HepG2 (cell line): Measurements from ENCODE around the gene RAB1B. TPM values are rescaled to one million over a fixed set of nuclear protein-coding genes. Genes with fewer than 3 reads are reported as not detected.

Source experiments
- ATAC-seq: fragments of 200-7000 bp; cut with Tn5 transposase; 3 replicates; pipeline ENCODE4 v1.9.1; 2020; ENCODE audit warnings: mild to moderate bottlenecking, moderate library complexity
- BruUV-seq: library from RNA; stranded (reverse); fragments of 400-500 nt; replicated peaks from 2 replicates; lab custom pipeline; 2021; lab: Mats Ljungman, UMichigan
- CTCF ChIA-PET: fragments of 300-600 bp; formaldehyde crosslinking; extraction: SDS; loops from one replicate; lab custom pipeline; 2021; ENCODE audit warnings: low total read pairs, inconsistent platforms, low intra/inter-chr PET ratio; lab: Yijun Ruan, JAX
- POLR2A ChIA-PET: fragments of 350-600 bp; sonication (Branson Sonifier 250); formaldehyde crosslinking; loops from one replicate; lab custom pipeline; 2020; ENCODE audit warnings: antibody characterized with exemption, inconsistent platforms; lab: Yijun Ruan, JAX
- DNase-seq: peaks from one replicate; pipeline ENCODE4 v3.0.0-alpha.2; 2015; ENCODE audit warnings: low spot score
- FAIRE-seq: peaks from 3 replicates; lab custom pipeline; 2011; peaks lifted over from hg19 to GRCh38; lab: Jason Lieb, UNC
- H2AFZ ChIP-seq: one replicate; pipeline ENCODE4 v1.6.1; 2011; ENCODE audit warnings: low read length, inconsistent platforms
- H3K27ac ChIP-seq: fragments of 300-600 bp; 3 replicates; pipeline ENCODE4 v1.8.0; 2011; ENCODE audit warnings: mixed run types, mild to moderate bottlenecking, mixed read lengths, low read length, inconsistent platforms; ENCODE audit not compliant: insufficient read depth; ENCODE audit errors: extremely low read length
- H3K27me3 ChIP-seq, 2 experiments: fragments of 200-600 bp in 1 of 2; 2 replicates in 1 of 2; 3 replicates in 1 of 2; pipeline versions ENCODE4 v1.6.0 to v1.8.0; 2011; ENCODE audit warnings: low read length in 2 of 2, mild to moderate bottlenecking in 2 of 2, moderate library complexity in 2 of 2, inconsistent platforms in 1 of 2; ENCODE audit not compliant: insufficient read depth in 2 of 2, control insufficient read depth in 1 of 2
- H3K36me3 ChIP-seq, 2 experiments: fragments of 200-600 bp in 1 of 2; replicated peaks in 1 of 2; 2 replicates in 1 of 2; 3 replicates in 1 of 2; pipeline versions ENCODE4 v1.5.1 to v1.8.0; 2011; ENCODE audit warnings: low read length in 2 of 2, inconsistent platforms in 1 of 2; ENCODE audit not compliant: insufficient read depth in 2 of 2, control insufficient read depth in 1 of 2
- H3K4me1 ChIP-seq: 2 replicates; pipeline ENCODE4 v1.5.1; 2012; ENCODE audit warnings: low read length, inconsistent platforms; ENCODE audit not compliant: insufficient read depth
- H3K4me2 ChIP-seq: 2 replicates; pipeline ENCODE4 v1.6.0; 2011; ENCODE audit warnings: low read depth, low read length, inconsistent platforms
- H3K4me3 ChIP-seq, 3 experiments: fragments of 200-600 bp in 1 of 3; sonication (generic), shearing (Covaris generic) in 1 of 3; replicated peaks in 1 of 3; 2 replicates each; pipeline ENCODE4 v1.5.1; 2011 to 2016; ENCODE audit warnings: low read length in 3 of 3, inconsistent platforms in 2 of 3, low read depth in 2 of 3, mild to moderate bottlenecking in 2 of 3, control low read depth in 1 of 3, mixed read lengths in 1 of 3; ENCODE audit not compliant: insufficient read depth in 1 of 3
- H3K79me2 ChIP-seq: one replicate; pipeline ENCODE4 v1.6.1; 2011; ENCODE audit warnings: low read length, inconsistent platforms; ENCODE audit not compliant: insufficient read depth
- H3K9ac ChIP-seq: 2 replicates; pipeline ENCODE4 v1.6.0; 2011; ENCODE audit warnings: mild to moderate bottlenecking, low read depth, low read length, inconsistent platforms; ENCODE audit not compliant: insufficient read depth
- H3K9me3 ChIP-seq: 2 replicates; pipeline ENCODE4 v1.5.1; 2012; ENCODE audit warnings: mild to moderate bottlenecking, low read length
- H4K20me1 ChIP-seq: 2 replicates; pipeline ENCODE4 v1.6.0; 2011; ENCODE audit warnings: inconsistent platforms, mild to moderate bottlenecking, low read length, moderate library complexity; ENCODE audit not compliant: insufficient read depth
- BCLAF1 ChIP-seq: fragments of 450-650 bp; IDR thresholded peaks from 2 replicates; pipeline ENCODE4 v1.6.1; 2017; ENCODE audit warnings: mild to moderate bottlenecking
- JARID2 ChIP-seq: sonication (generic); formaldehyde crosslinking; IDR thresholded peaks from 2 replicates; pipeline ENCODE4 v1.8.1; 2023; ENCODE audit warnings: missing genetic modification reagents, inconsistent platforms; ENCODE audit not compliant: insufficient replicate concordance
- MZF1 ChIP-seq: sonication (generic); formaldehyde crosslinking; IDR thresholded peaks from 2 replicates; pipeline ENCODE4 v1.8.1; 2023; ENCODE audit warnings: mild to moderate bottlenecking, missing genetic modification reagents, borderline replicate concordance
- NFE2L2 ChIP-seq: fragments of 150-350 bp; IDR thresholded peaks from 2 replicates; pipeline ENCODE4 v1.6.1; 2014; ENCODE audit warnings: low read length
- PAWR ChIP-seq: sonication (generic); formaldehyde crosslinking; IDR thresholded peaks from 2 replicates; pipeline ENCODE4 v1.4.0; 2020; ENCODE audit warnings: missing genetic modification reagents, mild to moderate bottlenecking, borderline replicate concordance
- RAD21 ChIP-seq: fragments of 450-650 bp; formaldehyde crosslinking; IDR thresholded peaks from 2 replicates; pipeline ENCODE4 v1.5.0; 2020; ENCODE audit warnings: mild to moderate bottlenecking
- SIN3B ChIP-seq: fragments of 150-350 bp; IDR thresholded peaks from 2 replicates; pipeline ENCODE4 v1.6.1; 2014; ENCODE audit warnings: low read length
- SRF ChIP-seq: IDR thresholded peaks from 2 replicates; pipeline ENCODE4 v1.6.1; 2011; ENCODE audit warnings: mild to moderate bottlenecking, low read depth, low read length, moderate library complexity
- TCF12 ChIP-seq, 2 experiments: fragments of 450-650 bp in 1 of 2; sonication (generic) in 1 of 2; formaldehyde crosslinking in 1 of 2; IDR thresholded peaks; 2 replicates each; pipeline versions ENCODE4 v1.6.1 to v1.8.0; 2017 to 2022; ENCODE audit warnings: antibody characterized with exemption in 1 of 2, mild to moderate bottlenecking in 1 of 2, missing genetic modification reagents in 1 of 2, moderate library complexity in 1 of 2
- TOPORS ChIP-seq: sonication (generic); formaldehyde crosslinking; IDR thresholded peaks from 2 replicates; pipeline ENCODE4 v1.8.0; 2023; ENCODE audit warnings: mild to moderate bottlenecking, missing genetic modification reagents
- ZFP36L2 ChIP-seq: sonication (generic); formaldehyde crosslinking; IDR thresholded peaks from 2 replicates; pipeline ENCODE4 v1.4.0; 2020; ENCODE audit warnings: missing genetic modification reagents
- ZNF33A ChIP-seq: sonication (generic); formaldehyde crosslinking; IDR thresholded peaks from 2 replicates; pipeline ENCODE4 v1.5.1; 2020; ENCODE audit warnings: missing genetic modification reagents, mild to moderate bottlenecking, moderate library complexity, borderline replicate concordance
- ZNF556 ChIP-seq: sonication (generic); formaldehyde crosslinking; IDR thresholded peaks from 2 replicates; pipeline ENCODE4 v1.4.0; 2020; ENCODE audit warnings: mild to moderate bottlenecking, missing genetic modification reagents, borderline replicate concordance
- ZNF619 ChIP-seq: sonication (generic); formaldehyde crosslinking; IDR thresholded peaks from 2 replicates; pipeline ENCODE4 v1.4.0; 2020; ENCODE audit warnings: mild to moderate bottlenecking, missing genetic modification reagents
- ZNF704 ChIP-seq: sonication (generic); formaldehyde crosslinking; IDR thresholded peaks from 2 replicates; pipeline ENCODE4 v1.8.1; 2023; ENCODE audit warnings: mild to moderate bottlenecking, inconsistent platforms, moderate library complexity, missing genetic modification reagents, borderline replicate concordance
- WGBS: methylation state at CpG from one replicate; pipeline ENCODE4 v1.1.6; 2017; ENCODE audit warnings: low lambda C conversion rate; 5-methylcytosine and 5-hydroxymethylcytosine counted together
- in situ Hi-C: cut with HindIII; loops from 2 replicates; pipeline ENCODE4 v1.10.0; 2017; ENCODE audit warnings: low pct_unique_long_range_greater_than_20kb; ENCODE audit not compliant: extremely low pct_ligation_motif_present
- intact Hi-C: fragments of 100-400 bp; cut with micrococcal nuclease; formaldehyde crosslinking; loops from one replicate; pipeline ENCODE4 v1.10.0; 2022; ENCODE audit not compliant: unreplicated experiment
- polyA plus RNA-seq, 8 experiments: library from polyadenylated mRNA; depleted of rRNA in 3 of 8; stranded (reverse) in 7 of 8; unstranded in 1 of 8; fragments of >200 nt; fragmentation: Illumina TruSeq in 4 of 8; extraction: Trizol in 4 of 8; gene quantifications; 2 replicates each; pipeline versions ENCODE4 v1.2.1 to v1.2.3, GENCODE V29; 2011 to 2016; ENCODE audit warnings: low read depth in 4 of 8, missing spikeins in 1 of 8, mixed read lengths in 1 of 8; ENCODE audit not compliant: insufficient read depth in 1 of 8
- total RNA-seq, 5 experiments: library from RNA; depleted of rRNA; stranded (reverse); fragments of >200 nt; fragmentation: Illumina TruSeq; extraction: Trizol; gene quantifications; 2 replicates each; pipeline ENCODE4 v1.2.3, GENCODE V29; 2016; ENCODE audit warnings: low read depth in 1 of 5

The RAB1B gene
- total and polyA plus RNA-seq, 2 of the 13 experiments (the other 11 are each of a cell fraction or from before 2014, with no cell fraction given), result 77.9 to 87.9 TPM

- Histone ChIP-seq H3K36me3 (peaks cover 3 to 10% of the 10 kb centered on the region in 2 experiments; a peak in 4 of 5 replicates), H3K4me3 (no peak overlapping the region), H2AFZ (no peak overlapping the region), H3K9ac (no peak overlapping the region), H3K9me3 (no peaks in the 10 kb centered on the region), H3K27me3 (peaks cover 3 to 9% of the 10 kb centered on the region in 2 experiments; a peak in 3 of 5 replicates), H3K4me1 (peaks cover 39% of the 10 kb centered on the region), H3K27ac (no peak overlapping the region), H3K4me2 (no peak overlapping the region), H4K20me1 (peaks cover 6% of the 10 kb centered on the region), H3K79me2 (no peaks in the 10 kb centered on the region)
- in situ Hi-C loops, result no loop called here
- ChIA-PET CTCF (no interaction called here), POLR2A (interaction anchor here (0.6 to 2.4 kb wide), 2 partner anchors 9 to 34 kb away, joined by 5 to 15 read pairs; partner anchors contain the start of gene YIF1A)
- no peak for TF ChIP-seq ZNF556 (CRISPR knock-in tag)
- TF ChIP-seq MZF1, result no peak
- no peak for TF ChIP-seq SRF
- TF ChIP-seq TCF12 (IDR thresholded peaks at IDR 0.05), result no peak
- TF ChIP-seq TCF12 (CRISPR knock-in tag; IDR thresholded peaks at IDR 0.05), result no peak
- no peak for TF ChIP-seq NFE2L2
- no peak for TF ChIP-seq PAWR (CRISPR knock-in tag)
- no peak for TF ChIP-seq SIN3B
- no peak for TF ChIP-seq JARID2
- no peak for TF ChIP-seq ZNF33A (CRISPR knock-in tag)
- no peak for TF ChIP-seq ZNF704 (CRISPR knock-in tag)
- no peak for TF ChIP-seq ZFP36L2
- TF ChIP-seq BCLAF1, result no peak
- no peak for TF ChIP-seq ZNF619 (CRISPR knock-in tag)
- no peak for TF ChIP-seq RAD21 (CRISPR knock-in tag)
- TF ChIP-seq TOPORS (CRISPR knock-in tag), result no peak
- intact Hi-C loops, result no loop called here
- WGBS, result 44% methylated on average over 15 of the region's 15 CpGs
- no peak for DNase-seq
- FAIRE-seq, result no peak
- ATAC-seq, result no peak
- BruUV-seq, result no TSS peak
These were observed 10.8 kb downstream of the RAB1B start for GRCh38 chr11:66279092-66279734.
